ENCODE data around the gene CEP20.
A peak's percentile ranks its signal among the peaks of the same experiment; 100 is the strongest.

CEP20 gene

DNA sequence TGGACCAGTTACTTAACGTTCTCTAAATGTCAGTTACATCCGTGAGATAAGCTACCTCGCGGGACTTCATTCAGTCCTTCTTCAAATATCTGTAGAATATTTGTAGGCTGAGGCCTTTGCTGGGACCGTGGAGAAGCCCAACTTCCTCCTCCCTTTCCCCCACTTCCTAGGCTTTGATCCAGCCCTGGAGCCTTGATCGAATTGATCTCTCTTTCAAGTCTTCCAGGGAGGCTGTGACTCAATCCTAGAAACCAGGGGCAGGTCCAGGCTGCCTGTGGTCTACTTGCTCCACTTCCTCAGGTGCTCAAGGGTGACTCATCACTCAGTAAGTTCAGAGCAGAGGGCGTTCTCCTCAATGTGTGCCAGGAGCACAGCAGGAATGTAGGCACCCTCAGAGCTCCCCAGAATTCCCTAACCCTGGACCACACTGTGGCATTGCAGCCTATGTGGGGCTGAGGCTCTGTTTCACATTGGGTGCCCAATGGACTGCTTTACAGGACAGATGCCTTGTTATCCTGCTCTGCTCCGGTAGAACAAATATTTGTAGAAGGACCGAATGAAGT is 11.2 kb upstream of the CEP20 start:
- FAIRE-seq, result peak; percentile 44
- DNase-seq (ENCODE audit: insufficient read length, low spot score), result peak; percentile 80

DNA sequence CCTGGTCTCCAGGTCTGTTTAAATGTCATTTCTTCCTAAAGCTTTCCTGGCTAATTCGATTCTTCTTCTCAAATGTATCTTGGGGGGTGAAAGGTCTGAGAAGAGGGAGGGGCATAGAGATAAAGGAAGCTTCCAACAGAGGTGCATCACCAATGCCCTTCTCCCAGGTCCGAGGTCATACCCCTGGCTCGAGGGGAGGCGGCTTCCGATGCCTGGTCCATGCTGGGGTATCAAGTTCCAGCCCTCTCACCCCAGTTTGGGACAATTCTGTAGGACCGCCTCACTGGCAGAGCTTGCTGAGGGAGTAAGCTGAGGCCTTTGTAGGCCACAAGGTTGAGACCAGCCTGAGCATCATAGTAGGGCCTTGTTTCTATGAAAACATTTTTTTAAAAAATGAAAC is 10.3 kb upstream of the CEP20 start:
- FAIRE-seq (no peak), DNase-seq (ENCODE audit: insufficient read length, low spot score) (no peak)

DNA sequence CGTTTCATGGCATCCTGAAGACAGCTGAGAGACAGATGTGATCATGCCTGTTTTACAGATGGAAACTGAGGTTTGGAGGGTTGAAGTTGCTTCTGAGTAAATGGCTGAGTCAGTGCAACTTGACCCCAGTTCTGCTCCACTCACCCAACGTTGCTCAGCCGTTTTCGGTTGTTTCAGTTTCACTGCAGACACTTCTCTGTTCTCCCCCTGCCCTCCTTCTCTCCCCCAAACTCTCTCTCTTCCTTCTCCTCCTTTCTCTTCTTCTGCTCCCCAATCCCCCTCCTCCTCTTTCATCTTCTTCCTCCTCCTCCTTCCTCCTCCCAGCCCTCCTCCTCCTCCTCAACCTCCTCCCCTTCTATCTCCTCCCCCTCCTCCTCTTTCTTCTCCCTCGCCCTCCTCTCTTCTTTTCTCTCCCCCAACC is 9.4 kb upstream of the CEP20 start:
- no peak for DNase-seq (ENCODE audit: insufficient read length, low spot score)
- no peak for FAIRE-seq

DNA sequence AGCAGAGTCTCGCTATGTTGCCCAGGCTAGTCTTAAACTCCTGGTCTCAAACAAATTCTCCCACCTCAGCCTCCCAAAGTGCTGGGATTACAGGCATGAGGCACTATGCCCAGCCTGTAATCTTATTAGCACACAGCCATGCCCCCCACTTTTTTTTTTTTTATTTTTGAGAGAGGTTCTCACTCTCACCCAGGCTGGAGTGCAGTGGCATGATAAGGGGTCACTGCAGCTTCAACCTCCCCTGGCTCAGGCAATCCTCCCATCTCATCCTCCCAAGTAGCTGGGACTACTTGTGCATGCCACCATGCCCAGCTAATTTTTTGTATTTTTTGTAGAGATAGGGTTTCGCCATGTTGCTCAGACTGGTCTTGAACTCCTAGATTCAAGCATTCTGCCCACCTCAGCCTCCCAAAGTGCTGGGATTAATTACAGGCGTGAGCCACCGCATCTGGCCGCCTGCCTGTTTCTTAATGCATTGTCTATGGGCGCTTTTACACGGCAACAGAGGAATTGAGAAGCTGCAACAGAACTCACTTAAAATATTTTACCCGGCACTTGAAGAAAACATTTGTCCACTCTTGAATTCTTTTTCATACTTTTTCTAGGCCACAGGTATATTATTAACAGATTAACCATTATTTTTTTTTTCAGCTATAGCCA is 8.8 kb upstream of the CEP20 start:
- FAIRE-seq (no peak), DNase-seq (ENCODE audit: insufficient read length, low spot score) (no peak)

DNA sequence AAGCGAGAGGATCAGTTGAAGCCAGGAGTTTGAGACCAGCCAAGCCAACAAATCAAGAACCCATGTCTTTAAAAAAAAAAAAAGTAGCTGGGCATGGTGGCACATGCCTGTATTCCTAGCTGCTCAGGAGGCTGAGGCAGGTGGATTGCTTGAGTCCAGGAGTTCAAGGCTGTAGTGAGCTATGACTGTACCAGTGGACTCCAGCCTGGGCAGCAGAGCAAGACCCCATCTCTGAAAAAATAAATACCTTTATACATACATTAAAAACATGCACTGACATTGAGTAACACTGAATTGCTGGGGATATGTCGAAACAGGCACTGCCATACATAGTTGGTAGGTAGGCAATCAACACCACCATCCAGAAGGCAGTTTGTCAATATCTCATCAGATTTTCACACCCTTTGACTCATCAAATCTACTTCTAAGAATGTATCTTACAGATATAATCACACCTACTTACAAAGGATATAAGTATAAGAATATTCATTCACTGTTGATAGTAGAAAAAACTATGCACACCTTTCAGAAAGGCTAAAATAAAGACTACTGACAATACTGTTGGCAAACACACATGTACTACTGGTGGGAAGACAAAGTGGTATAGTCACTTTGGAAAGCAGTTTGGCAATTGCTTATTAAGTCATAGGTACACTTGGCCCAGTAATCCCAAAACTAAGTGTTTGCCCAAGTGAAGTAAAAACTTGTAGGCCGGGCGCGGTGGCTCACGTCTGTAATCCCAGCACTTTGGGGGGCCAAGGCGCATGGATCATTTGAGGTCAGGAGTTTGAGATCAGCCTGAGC is 6.4 kb upstream of the CEP20 start:
- no peak for FAIRE-seq

DNA sequence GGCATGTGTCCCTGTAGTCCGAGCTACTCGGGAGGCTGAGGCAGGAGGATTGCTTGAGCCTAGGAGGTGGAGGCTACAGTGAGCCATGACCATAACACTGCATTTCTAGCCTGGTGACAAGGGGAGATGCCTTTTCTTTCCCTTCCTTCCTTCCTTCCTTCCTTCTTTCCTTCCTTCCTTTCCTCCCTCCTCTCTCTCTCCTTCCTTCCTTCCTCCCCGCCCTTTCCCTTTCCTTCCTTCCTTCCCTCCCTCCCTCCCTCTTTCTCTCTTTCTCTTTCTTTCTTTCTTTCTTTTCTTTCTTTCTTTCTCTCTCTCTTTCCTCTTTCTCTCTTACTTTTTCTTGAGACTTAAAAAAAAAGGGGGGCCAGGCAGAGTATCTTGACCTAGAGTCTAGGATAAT is 3.1 kb upstream of the CEP20 start:
- FAIRE-seq, result no peak
- DNase-seq (ENCODE audit: insufficient read length, low spot score), result no peak

More for the DNA sequence above, 6.4 kb upstream of the CEP20 start:
- DNase-seq (ENCODE audit: insufficient read length, low spot score), result no peak

DNA sequence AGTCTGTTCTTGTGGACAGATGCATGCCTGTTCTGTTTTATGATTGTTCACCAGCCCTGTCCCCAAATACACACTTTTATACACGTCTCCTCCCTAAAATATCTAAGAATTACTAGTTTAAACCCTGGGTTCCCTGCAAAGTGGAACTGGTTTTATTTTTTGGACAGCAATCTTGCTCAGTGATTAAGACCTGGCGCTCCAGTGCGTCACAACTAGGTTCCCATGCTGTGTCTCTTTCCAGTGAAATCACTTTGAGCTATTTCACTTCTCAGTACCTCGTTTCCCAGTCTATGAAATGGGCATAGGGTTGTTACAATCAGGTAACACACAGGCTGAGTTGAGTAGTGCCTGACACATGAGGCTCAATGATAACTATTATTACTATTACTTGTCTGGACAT is 1.1 kb downstream of the CEP20 start:
- DNase-seq (ENCODE audit: insufficient read length, low spot score) (no peak), FAIRE-seq (no peak)

DNA sequence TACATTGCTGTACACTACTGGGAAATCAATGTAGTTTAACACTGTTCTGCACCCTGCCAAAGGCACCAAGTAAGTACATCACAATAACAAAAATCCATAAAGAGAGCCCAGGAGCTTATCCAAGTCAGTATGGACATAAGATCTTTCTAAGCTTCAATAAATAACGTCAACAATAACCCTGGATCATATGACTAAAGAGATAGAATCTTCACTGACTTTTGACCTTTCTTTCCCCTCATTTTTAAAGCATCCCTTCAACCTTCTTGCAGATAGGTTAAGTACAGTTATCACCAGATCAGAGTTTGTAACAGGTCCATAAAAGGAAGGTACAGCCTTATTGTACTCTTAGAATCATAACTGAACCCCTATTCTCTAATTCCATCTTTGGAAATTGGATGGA is 2.3 kb downstream of the CEP20 start:
- no peak for DNase-seq (ENCODE audit: insufficient read length, low spot score)
- FAIRE-seq, result no peak

DNA sequence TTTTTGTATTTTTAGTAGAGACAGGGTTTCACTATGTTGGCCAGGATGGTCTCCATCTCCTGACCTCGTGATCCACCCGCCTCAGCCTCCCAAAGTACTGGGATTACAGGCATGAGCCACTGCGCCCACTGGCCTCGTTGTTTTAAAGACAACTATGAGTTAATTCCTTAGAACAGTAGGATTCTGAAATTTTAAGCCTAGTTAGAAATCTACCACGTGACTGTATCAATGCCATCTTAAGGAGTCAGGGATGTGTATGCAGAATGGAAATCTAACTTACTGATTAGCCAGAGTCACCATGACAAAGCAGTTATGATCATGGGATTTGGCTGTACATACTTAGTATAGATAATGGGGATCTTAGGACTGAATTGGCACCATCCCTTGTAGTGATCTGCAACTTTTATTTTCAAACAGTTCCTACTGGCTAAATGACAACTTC is 2.8 kb downstream of the CEP20 start:
- DNase-seq (ENCODE audit: insufficient read length, low spot score) (no peak), FAIRE-seq (no peak)

DNA sequence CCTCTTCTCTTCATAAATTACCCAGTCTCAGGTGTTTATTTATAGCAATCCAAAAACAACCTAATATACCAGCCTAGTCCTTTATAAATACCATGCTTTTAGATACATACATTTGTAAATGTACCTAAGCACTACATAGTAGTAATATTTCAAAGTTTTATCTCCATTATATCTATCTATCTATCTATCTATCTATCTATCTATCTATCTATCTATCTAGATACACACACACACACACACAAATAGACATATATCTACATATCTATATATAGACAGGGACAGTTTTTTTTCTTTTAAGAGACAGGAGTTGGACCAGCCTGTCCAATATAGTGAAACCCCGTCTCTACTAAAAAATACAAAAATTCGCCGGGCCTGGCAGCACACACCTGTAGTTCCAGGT is 5.8 kb downstream of the CEP20 start:
- no peak for DNase-seq (ENCODE audit: insufficient read length, low spot score)
- no peak for FAIRE-seq

DNA sequence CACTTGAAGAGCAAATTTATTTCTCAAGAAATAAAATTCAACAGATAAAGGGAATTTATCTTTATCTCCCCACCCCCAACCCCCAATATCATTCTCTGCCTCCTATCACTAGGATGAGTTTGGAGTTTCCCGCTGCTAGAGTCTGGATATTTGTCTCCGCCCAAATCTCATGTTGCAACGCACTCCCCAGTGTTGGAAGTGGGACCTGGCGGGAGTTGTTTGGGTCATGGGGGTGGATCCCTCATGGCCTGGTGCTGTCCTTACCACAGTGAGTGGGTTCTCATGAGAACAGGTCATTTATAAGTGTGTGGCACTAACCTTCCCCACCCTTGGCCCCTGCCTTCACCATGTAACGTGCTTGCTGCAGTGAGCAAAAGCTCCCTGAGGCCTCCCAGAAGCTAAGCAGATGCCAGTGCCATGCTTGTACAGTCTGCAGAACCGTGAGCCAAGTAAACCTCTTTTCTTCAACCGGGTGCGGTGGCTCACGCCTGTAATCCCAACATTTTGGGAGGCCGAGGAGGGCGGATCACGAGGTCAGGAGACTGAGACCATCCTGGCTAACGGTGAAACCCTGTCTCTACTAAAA is 6.5 kb downstream of the CEP20 start:
- DNase-seq (ENCODE audit: insufficient read length, low spot score) (no peak), FAIRE-seq (no peak)

DNA sequence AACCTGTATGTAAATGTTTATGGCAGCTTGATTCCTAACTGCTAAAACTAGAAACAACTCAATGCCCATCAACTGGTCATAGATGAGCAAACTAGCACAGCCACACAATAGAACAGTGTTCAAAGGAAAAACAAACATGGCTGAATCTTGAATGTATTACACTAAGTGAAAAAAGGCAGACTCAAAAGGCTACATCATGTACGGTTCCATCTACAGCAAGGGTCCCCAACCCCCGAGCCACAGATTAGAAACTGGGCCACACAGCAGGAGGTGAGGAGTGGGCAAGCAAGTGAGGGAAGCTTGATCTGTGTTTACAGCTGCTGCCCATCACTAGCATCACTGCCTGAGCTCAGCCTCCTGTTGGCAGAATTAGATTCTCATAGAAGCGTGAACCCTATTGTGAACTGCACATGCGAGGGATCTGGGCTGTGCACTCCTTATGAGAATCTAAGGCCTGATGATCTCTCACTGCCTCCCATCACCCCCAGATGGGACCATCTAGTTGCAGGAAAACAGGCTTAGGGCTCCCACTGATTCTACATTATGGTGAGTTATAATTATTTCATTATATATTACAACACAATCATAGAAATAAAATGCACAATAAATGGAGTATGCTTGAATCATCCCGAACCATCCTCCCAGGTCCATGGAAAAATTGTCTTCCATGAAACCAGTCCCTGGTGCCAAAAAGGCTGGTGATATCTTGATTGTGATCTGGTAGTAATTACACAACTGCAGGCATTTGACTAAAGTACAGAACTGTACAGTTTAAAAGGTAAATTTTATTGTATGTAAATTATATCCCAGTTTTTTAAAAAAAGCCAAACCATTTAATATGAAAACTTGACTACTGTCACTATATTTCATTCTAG is 7.7 kb downstream of the CEP20 start:
- no peak for FAIRE-seq
- no peak for DNase-seq (ENCODE audit: insufficient read length, low spot score)

DNA sequence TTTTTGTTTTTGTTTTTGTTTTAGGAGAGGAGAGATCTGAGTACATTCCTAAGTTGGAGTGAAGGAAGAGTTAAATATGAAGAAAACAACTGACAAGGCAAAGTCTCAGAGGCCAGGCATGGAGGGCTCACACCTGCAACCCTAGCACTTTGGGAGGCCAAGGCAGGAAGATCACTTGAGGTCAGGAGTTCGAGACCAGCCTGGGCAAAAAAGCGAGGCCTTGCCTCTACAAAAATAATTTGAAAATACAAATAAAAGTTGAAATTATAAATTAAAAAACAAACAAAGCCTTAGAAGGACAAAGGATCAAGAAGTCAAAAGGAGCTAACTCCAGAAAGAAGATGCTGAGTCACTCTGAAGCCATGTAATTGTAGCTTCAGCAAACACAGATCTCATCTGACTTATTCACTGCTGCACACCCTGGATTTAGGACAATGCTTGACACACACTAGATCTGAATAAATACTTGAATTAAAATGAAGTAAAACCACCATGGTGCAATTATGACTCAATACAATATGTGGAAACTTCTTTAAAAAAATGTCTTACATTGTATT is 9.1 kb downstream of the CEP20 start:
- DNase-seq (ENCODE audit: insufficient read length, low spot score) (peak; percentile 41), FAIRE-seq (no peak)

DNA sequence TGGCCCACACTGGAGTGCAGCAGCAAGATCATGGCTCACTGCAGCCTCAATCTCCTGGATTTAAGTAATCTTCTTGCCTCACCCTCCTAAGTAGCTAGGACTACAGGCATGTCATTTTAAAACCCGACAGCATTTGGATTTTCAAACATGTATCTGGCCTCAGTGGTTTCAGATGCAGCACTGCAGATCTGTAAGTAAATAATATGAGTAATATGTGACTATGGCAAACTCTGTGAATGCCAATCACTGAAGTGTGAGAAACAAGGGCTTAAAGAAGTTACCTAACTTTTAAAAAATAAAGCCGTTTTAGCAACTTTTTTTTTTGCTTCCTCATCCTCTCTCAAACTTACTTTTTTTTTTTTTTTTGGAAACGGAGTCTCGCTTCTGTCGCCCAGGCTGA is 11.9 kb downstream of the CEP20 start:
- FAIRE-seq (no peak), DNase-seq (ENCODE audit: insufficient read length, low spot score) (no peak)

DNA sequence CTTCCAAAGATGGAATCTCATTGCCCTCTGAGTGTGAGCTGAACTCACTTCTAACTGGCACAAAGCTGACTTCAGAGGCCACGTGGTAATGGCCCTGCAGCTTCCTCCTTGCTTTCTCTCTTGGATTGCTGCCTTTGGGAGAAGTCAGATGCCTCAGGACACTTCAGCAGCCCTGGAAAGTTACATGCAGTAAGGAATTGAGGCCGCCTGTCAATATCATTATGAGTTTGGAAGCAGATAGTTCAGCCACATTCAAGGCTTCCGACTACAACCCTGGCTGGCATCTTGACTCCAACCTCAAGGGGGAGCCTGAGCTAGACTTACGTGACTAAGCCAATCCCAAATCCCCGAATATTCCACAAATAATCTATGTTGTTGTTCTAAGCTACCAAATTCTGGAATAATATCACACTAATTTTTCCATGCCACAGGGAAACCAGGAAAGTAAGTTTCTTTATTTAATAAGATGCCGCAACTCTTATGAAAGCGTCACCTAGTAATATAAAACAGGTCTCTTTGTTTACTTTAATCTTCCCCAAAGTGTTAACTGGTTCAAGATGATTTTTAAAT is 13.6 kb downstream of the CEP20 start:
- peak; percentile 63 for DNase-seq (ENCODE audit: insufficient read length, low spot score)
- no peak for FAIRE-seq

DNA sequence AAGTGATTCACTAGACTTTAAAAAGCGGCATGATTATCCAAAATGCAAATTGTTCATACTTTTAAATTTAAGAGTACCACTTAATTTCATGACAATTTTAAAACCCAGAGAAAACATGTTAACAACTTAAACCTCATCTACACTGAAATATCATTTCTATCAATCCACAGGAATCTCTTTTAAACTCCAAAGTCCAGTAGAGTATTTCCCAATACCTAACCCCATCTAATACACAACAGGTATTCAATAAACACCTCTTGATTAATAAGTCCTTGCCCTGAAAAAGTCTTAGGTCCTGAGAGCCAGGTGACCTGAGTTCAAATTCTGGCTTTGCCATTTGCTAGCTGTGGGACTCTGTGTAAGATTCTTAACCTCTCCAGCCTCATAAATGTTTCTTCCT is 14.7 kb downstream of the CEP20 start:
- DNase-seq (ENCODE audit: insufficient read length, low spot score) (no peak), FAIRE-seq (no peak)

DNA sequence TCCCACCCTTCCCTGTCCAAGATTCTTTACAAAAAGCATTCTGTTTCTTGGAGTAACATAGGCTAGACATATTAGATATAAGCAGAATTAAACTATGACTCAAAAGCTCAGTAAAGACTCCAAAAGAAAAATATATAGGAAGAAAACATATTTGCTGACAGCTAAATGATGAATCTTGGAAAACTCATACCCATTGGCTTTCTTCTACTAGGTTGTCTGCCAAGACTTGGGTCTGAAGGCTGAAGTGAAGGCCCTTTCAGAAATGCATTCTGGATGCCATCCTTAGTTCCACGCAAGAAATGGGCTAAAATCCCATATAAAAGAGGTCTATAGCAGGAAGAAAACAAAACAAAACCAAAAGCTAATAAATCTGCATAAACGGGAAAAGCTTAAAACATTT is 15.1 kb downstream of the CEP20 start:
- no peak for DNase-seq (ENCODE audit: insufficient read length, low spot score)
- FAIRE-seq, result no peak

DNA sequence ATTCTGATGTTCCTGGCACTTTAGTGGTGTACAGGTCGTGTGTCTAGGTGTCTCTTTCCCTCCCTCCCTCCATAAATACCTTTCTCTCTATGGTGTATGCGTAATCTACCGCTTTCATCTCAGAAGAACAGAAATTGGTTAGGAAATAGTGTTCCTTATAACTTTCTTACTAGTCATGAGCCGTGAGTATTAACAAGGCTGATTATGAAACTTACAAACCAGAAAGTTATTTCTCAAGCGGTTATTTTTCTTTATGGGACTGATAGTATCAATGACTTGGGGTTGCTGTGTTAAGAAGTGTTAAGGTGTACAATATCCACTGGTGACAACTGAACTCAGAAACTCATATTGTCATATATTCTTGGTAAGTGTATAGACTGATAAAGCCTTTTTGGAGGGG is 18.4 kb downstream of the CEP20 start:
- FAIRE-seq (no peak), DNase-seq (ENCODE audit: insufficient read length, low spot score) (no peak)

DNA sequence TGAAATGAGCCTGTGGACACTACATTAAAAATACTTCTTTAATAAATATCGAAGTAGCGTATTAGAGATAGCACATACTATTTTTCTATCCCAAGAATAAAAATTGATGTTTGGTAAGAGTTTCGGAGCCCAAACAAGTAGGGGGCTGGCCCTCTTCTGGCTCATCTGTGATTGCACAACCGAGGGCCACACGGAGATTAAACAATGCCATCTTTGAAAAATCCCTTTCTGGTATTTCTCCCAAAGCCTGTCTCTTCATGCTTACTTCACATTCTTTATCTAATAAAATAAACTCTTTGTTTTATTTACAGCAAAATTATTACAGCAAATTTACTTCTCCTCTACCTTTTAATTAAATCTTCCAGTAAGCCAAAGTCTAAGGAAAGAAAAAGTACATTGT is 22.0 kb downstream of the CEP20 start:
- FAIRE-seq (no peak), DNase-seq (ENCODE audit: insufficient read length, low spot score) (no peak)

DNA sequence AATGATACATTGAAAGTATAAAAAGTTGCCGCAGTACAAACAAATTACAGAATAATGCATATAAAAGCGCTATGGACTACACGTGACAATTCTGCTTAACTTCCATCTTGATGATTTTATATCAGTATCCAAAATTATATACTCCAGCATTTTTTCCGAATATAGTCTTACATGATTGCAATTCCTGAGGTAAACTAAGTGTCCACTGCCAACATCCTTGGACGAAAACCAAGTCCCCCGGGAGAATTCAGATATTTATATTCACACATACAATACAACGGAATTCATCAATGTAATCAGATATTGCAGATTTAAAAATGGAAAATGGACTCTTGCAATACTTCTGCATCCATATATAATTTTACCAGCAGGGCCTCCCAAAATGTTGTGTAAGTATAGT is 22.7 kb downstream of the CEP20 start:
- DNase-seq (ENCODE audit: insufficient read length, low spot score) (no peak), FAIRE-seq (no peak)
